K562 (cell line): Measurements from ENCODE around the gene LMOD1. TPM values are rescaled to one million over a fixed set of nuclear protein-coding genes. Genes with fewer than 3 reads are reported as not detected.

Experiments
- ATF2 ChIP-seq: sonication (generic); formaldehyde crosslinking; IDR thresholded peaks from 2 replicates; pipeline ENCODE4 v1.8.1; 2022; ENCODE audit warnings: missing genetic modification reagents
- ATF7 ChIP-seq: fragments of 450-650 bp; IDR thresholded peaks from 2 replicates; pipeline ENCODE4 v1.7.1; 2014; ENCODE audit warnings: mild to moderate bottlenecking, moderate library complexity
- CTBP1 ChIP-seq: fragments of 450-650 bp; IDR thresholded peaks from 2 replicates; pipeline ENCODE4 v1.6.1; 2016; ENCODE audit warnings: borderline replicate concordance
- E2F4 ChIP-seq: sonication (generic); formaldehyde crosslinking; IDR thresholded peaks from 2 replicates; pipeline ENCODE4 v1.8.0; 2022; ENCODE audit warnings: mild to moderate bottlenecking, low read depth, missing genetic modification reagents
- FOXK1 ChIP-seq: sonication (generic); formaldehyde crosslinking; IDR thresholded peaks from 2 replicates; pipeline ENCODE4 v1.8.0; 2022; ENCODE audit warnings: missing genetic modification reagents, mild to moderate bottlenecking, borderline replicate concordance
- GABPB2 ChIP-seq: fragments of 250-450 bp; sonication (Bioruptor Pico); conservative IDR thresholded peaks from 2 replicates; pipeline ENCODE4 v1.5.1; 2021; ENCODE audit warnings: mild to moderate bottlenecking
- ID3 ChIP-seq, 2 experiments: fragments of 250-450 bp in 1 of 2; fragments of 450-650 bp in 1 of 2; sonication (Bioruptor Pico) in 1 of 2; IDR thresholded peaks; 2 replicates each; pipeline versions ENCODE4 v1.6.1 to v1.8.0; 2016 to 2021; ENCODE audit warnings: mild to moderate bottlenecking in 2 of 2, moderate library complexity in 2 of 2, missing compliant biosample characterization in 1 of 2, missing genetic modification characterization in 1 of 2
- NR2C2 ChIP-seq, 2 experiments: fragments of 200-800 bp in 1 of 2; sonication (Bioruptor generic) in 1 of 2; sonication (generic) in 1 of 2; formaldehyde crosslinking in 1 of 2; IDR thresholded peaks; 2 replicates each; pipeline versions ENCODE4 v1.6.1 to v1.8.0; 2016 to 2022; ENCODE audit warnings: mild to moderate bottlenecking in 1 of 2, missing compliant biosample characterization in 1 of 2, missing genetic modification characterization in 1 of 2, missing genetic modification reagents in 1 of 2
- PCBP2 ChIP-seq: fragments of 200-400 bp; formaldehyde crosslinking; IDR thresholded peaks from 2 replicates; pipeline ENCODE4 v1.6.1; 2018; ENCODE audit warnings: low read length, low read depth, mild to moderate bottlenecking, moderate library complexity; ENCODE audit not compliant: poor library complexity, severe bottlenecking
- PHF21A ChIP-seq: fragments of 450-650 bp; IDR thresholded peaks from 2 replicates; pipeline ENCODE4 v1.6.1; 2017; ENCODE audit warnings: low read depth, borderline replicate concordance
- POLR2A ChIP-seq: fragments of 450-650 bp; conservative IDR thresholded peaks from 2 replicates; pipeline ENCODE4 v1.6.1; 2016
- PREB ChIP-seq: sonication (generic); formaldehyde crosslinking; IDR thresholded peaks from 2 replicates; pipeline ENCODE4 v1.8.1; 2023; ENCODE audit warnings: mild to moderate bottlenecking, missing genetic modification reagents
- RBFOX2 ChIP-seq: fragments of 200-400 bp; formaldehyde crosslinking; IDR thresholded peaks from 2 replicates; pipeline ENCODE4 v1.6.1; 2017; ENCODE audit warnings: low read depth, mild to moderate bottlenecking, low read length, moderate library complexity
- RBM34 ChIP-seq: fragments of 200-400 bp; formaldehyde crosslinking; IDR thresholded peaks from 2 replicates; pipeline ENCODE4 v1.6.1; 2018; ENCODE audit warnings: low read length, borderline replicate concordance; ENCODE audit not compliant: insufficient read depth
- SMC3 ChIP-seq: conservative IDR thresholded peaks from 2 replicates; pipeline ENCODE4 v1.6.1; 2011; ENCODE audit warnings: low read depth, low read length, improper control_type of control experiment; ENCODE audit not compliant: insufficient read depth
- THAP12 ChIP-seq: fragments of 250-450 bp; sonication (Bioruptor Pico); IDR thresholded peaks from 2 replicates; pipeline ENCODE4 v1.9.0; 2021; ENCODE audit warnings: mild to moderate bottlenecking, inconsistent platforms
- TRIM25 ChIP-seq: fragments of 450-650 bp; IDR thresholded peaks from 2 replicates; pipeline ENCODE4 v1.7.0; 2016; ENCODE audit warnings: borderline replicate concordance
- ZNF133 ChIP-seq: fragments of 250-450 bp; sonication (Bioruptor Pico); IDR thresholded peaks from 2 replicates; pipeline ENCODE4 v1.4.0; 2020; ENCODE audit warnings: mild to moderate bottlenecking
- ZNF146 ChIP-seq: IDR thresholded peaks from one replicate; pipeline ENCODE4 v1.6.1; 2018; ENCODE audit warnings: missing compliant biosample characterization; ENCODE audit not compliant: unreplicated experiment
- ZNF717 ChIP-seq: fragments of 250-450 bp; sonication (Bioruptor Pico); IDR thresholded peaks from 2 replicates; pipeline ENCODE4 v1.5.0; 2021
- polyA plus RNA-seq, 8 experiments: library from polyadenylated mRNA; depleted of rRNA in 4 of 8; stranded (reverse) in 5 of 8; unstranded in 3 of 8; fragments of >200 nt; fragmentation: Nextera tagmentation in 2 of 8; fragmentation: Illumina TruSeq in 1 of 8; extraction: Ambion mirVana in 2 of 8; extraction: Trizol in 1 of 8; gene quantifications; 2 replicates each; pipeline versions ENCODE4 v1.2.1 to v1.2.3, GENCODE V29; 2011 to 2014; ENCODE audit warnings: inconsistent platforms in 1 of 8, missing spikeins in 1 of 8
- total RNA-seq, 7 experiments: library from RNA; depleted of rRNA in 6 of 7; stranded (reverse); fragments of >200 nt in 6 of 7; fragmentation: Illumina TruSeq in 2 of 7; extraction: Trizol in 2 of 7; gene quantifications; 2 replicates each; pipeline versions ENCODE4 v1.2.1 to v1.2.3, GENCODE V29; 2011 to 2021; ENCODE audit warnings: low replicate concordance in 1 of 7

LMOD1 gene
- total and polyA plus RNA-seq, 9 of the 15 experiments (the other 6 are each of a cell fraction or from before 2014, with no cell fraction given) = 0.03 to 0.54 (median 0.38) TPM; not detected in 1

- TF ChIP-seq ATF2 (CRISPR knock-in tag) (no peak), PHF21A (no peak), ZNF717 (CRISPR knock-in tag) (0 out of 2 replicates have a peak, but pooled peaks have one; percentile 17), E2F4 (CRISPR knock-in tag) (0 out of 2 replicates have a peak, but pooled peaks have one; percentile 4), ATF7 (no peak), TRIM25 (no peak), GABPB2 (CRISPR knock-in tag) (no peak), POLR2A (no peak), PCBP2 (no peak), ID3 (CRISPR knock-in tag; IDR thresholded peaks at IDR 0.05) (no peak), ID3 (tag; IDR thresholded peaks at IDR 0.05) (peak; percentile 28; the same call in 1 of the 2 replicates), THAP12 (no peak), CTBP1 (no peak), PREB (CRISPR knock-in tag) (0 out of 2 replicates have a peak, but pooled peaks have one; percentile 87), FOXK1 (no peak; the same call in 1 of the 2 replicates), ZNF133 (CRISPR knock-in tag) (no peak), ZNF146 (CRISPR knock-in tag) (no peak), SMC3 (no peak), RBFOX2 (peak; percentile 90), RBM34 (no peak), NR2C2 (CRISPR knock-in tag; IDR thresholded peaks at IDR 0.05) (no peak), NR2C2 (tag; IDR thresholded peaks at IDR 0.05) (no peak; the same call in 1 of the 2 replicates)
Observed at GRCh38 chr1:201955729-201956143, 9.4 kb upstream of the LMOD1 start (continued).
